Mesothelial cell of epicardium (in vitro differentiated cells): ENCODE data around the gene BAG1. TPM values are rescaled to one million over a fixed set of nuclear protein-coding genes. Genes with fewer than 3 reads are reported as not detected.

Experiments used
- DNase-seq, 2 experiments: peaks; one replicate each; pipeline ENCODE4 v3.0.0; 2021; ENCODE audit warnings: low spot score in 2 of 2; ENCODE audit not compliant: unreplicated experiment in 2 of 2
- H3K27ac Mint-ChIP-seq: 2 replicates; pipeline ENCODE4 v1.8.0; 2021; ENCODE audit warnings: mixed read lengths
- H3K27me3 Mint-ChIP-seq: 2 replicates; pipeline ENCODE4 v1.8.0; 2021; ENCODE audit warnings: low read depth, mixed read lengths
- H3K36me3 Mint-ChIP-seq: 2 replicates; pipeline ENCODE4 v1.8.0; 2021; ENCODE audit warnings: mixed read lengths
- H3K4me1 Mint-ChIP-seq: 2 replicates; pipeline ENCODE4 v1.8.0; 2021; ENCODE audit warnings: mixed read lengths
- H3K4me3 Mint-ChIP-seq: 2 replicates; pipeline ENCODE4 v1.8.0; 2021; ENCODE audit warnings: mild to moderate bottlenecking, moderate library complexity, mixed read lengths
- H3K9me3 Mint-ChIP-seq: 2 replicates; pipeline ENCODE4 v1.8.0; 2021; ENCODE audit warnings: mixed read lengths
- total RNA-seq: library from RNA; stranded (reverse); gene quantifications from 3 replicates; pipeline ENCODE4 v1.2.1, GENCODE V29; 2021
- TF ChIP-seq, protein P1 (sequence below): fragments of 200-600 bp; sonication (generic); IDR thresholded peaks from one replicate; pipeline ENCODE4 v1.5.0; 2021; ENCODE audit warnings: antibody characterized with exemption; ENCODE audit not compliant: unreplicated experiment

The BAG1 gene
- total RNA-seq, 1 donor from 2014 or later: 48.0 TPM

DNA sequence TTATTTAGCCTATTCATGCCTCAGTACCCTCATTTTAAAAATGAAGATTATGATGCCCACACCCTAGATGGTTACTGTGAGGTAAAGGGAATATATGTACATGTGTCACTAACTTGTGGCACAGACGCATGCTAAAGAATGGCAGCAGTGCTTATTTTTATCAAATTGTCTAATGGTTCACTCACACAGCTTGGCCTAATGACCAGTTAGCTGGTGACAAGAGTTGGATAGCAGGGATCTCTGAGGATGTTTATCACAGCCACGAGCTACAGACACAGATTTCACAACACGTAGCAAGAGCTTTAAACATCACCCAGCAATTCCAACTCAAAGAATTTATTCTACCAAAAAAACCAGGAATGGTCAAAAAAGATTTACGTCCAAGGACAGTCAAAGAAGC lies 7.2 kb downstream of the BAG1 start:
- Mint-ChIP-seq H3K27me3 (no peaks in the 10 kb centered on the region), H3K36me3 (peaks cover 36% of the 10 kb centered on the region), H3K4me3 (no peak overlapping the region), H3K9me3 (no peaks in the 10 kb centered on the region), H3K4me1 (no peaks in the 10 kb centered on the region), H3K27ac (no peak overlapping the region)
- TF ChIP-seq, protein P1, sequence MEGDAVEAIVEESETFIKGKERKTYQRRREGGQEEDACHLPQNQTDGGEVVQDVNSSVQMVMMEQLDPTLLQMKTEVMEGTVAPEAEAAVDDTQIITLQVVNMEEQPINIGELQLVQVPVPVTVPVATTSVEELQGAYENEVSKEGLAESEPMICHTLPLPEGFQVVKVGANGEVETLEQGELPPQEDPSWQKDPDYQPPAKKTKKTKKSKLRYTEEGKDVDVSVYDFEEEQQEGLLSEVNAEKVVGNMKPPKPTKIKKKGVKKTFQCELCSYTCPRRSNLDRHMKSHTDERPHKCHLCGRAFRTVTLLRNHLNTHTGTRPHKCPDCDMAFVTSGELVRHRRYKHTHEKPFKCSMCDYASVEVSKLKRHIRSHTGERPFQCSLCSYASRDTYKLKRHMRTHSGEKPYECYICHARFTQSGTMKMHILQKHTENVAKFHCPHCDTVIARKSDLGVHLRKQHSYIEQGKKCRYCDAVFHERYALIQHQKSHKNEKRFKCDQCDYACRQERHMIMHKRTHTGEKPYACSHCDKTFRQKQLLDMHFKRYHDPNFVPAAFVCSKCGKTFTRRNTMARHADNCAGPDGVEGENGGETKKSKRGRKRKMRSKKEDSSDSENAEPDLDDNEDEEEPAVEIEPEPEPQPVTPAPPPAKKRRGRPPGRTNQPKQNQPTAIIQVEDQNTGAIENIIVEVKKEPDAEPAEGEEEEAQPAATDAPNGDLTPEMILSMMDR: no peak
- DNase-seq: no peak

DNA sequence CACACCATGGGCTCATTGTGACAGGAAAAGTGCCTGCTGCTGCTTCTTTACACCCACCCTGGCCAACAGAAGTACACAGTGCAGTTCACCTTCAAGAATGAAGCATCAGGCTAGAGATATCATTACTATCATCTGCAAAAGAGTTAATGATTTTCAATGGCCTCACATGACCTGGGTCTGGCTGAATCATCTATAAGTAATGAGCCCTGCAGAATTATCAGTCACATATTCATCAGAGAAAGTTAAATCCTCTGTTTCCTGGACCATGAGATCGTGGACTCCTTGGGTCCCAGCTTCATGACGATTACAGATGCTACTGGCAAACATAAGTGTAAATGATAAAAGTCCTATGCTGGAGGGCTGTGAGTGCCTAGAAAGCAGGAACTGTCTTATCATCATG lies 8.3 kb downstream of the BAG1 start:
- DNase-seq: no peak
- Mint-ChIP-seq H3K4me3 (no peak overlapping the region), H3K4me1 (no peaks in the 10 kb centered on the region), H3K27me3 (no peaks in the 10 kb centered on the region), H3K36me3 (peaks cover 34% of the 10 kb centered on the region), H3K27ac (no peak overlapping the region), H3K9me3 (no peaks in the 10 kb centered on the region)
- TF ChIP-seq, protein P1: no peak

DNA sequence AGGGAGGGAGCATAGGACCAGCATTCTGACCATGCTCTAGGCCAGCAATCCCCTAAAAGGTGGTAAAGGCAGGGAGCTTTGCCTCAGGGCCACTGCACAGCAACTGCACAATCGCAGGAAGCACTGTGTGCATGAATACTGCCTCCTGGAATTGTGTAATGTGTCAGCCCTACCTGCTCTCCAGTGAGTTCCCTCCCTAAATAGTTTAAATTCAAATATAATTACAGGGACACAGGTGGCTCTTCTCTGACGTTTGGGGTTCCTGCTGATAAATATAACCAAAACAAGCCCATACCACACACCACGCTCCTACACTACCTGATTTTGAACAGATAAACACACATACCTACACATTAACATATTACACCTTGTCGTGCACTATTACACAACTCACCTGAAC lies 9.0 kb downstream of the BAG1 start:
- no peaks in the 10 kb centered on the region for H3K4me1 Mint-ChIP-seq
- H3K27me3 Mint-ChIP-seq: no peaks in the 10 kb centered on the region
- no peaks in the 10 kb centered on the region for H3K9me3 Mint-ChIP-seq
- H3K27ac Mint-ChIP-seq: no peak overlapping the region
- peaks cover 29% of the 10 kb centered on the region for H3K36me3 Mint-ChIP-seq
- no peak overlapping the region for H3K4me3 Mint-ChIP-seq
- no peak for DNase-seq
- TF ChIP-seq, protein P1: no peak

DNA sequence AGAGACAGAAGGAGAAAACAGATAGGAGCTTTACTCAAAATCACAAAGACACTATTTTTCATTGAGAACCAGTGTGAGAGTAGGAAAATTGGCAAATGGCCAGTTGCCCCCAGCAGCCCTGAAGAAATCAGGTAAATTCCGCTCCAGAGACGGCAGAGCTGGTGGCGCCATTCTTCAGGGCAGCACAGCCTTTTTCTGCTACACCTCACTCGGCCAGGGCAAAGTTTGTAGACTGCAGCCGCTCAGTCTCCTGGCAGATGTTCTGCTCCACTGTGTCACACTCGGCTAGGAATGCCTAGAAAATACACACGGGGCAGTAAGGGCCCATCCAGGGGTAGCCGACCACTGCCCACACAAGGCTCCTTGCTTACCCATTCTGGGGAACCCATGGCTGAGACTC lies 9.5 kb downstream of the BAG1 start:
- TF ChIP-seq, protein P1: no peak
- H3K27me3 Mint-ChIP-seq: no peaks in the 10 kb centered on the region
- no peak overlapping the region for H3K4me3 Mint-ChIP-seq
- peaks cover 24% of the 10 kb centered on the region for H3K36me3 Mint-ChIP-seq
- DNase-seq: no peak
- H3K4me1 Mint-ChIP-seq: no peaks in the 10 kb centered on the region
- no peak overlapping the region for H3K27ac Mint-ChIP-seq
- no peaks in the 10 kb centered on the region for H3K9me3 Mint-ChIP-seq

DNA sequence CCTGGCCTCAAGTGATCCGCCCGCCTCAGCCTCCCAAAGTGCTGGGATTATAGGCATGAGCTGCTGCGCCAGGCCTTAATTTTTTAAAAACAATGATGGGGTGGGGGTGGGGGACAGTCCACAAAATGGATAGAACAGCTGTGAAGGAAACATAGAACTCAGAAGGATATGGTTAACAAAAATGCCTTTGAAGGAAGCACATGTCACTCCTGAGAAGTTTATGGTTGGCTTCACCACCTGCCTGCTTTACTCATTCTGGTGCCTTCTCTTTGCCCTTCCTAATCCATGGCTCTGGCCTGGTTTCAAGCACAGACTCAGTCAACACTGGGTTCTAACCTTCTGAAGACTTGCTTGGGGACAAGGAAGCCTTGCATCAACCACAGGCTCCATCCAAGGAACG lies 10.3 kb downstream of the BAG1 start:
- Mint-ChIP-seq H3K36me3 (peaks cover 20% of the 10 kb centered on the region), H3K4me3 (no peak overlapping the region), H3K4me1 (no peaks in the 10 kb centered on the region), H3K27me3 (no peaks in the 10 kb centered on the region), H3K27ac (no peak overlapping the region), H3K9me3 (no peaks in the 10 kb centered on the region)
- DNase-seq: no peak
- TF ChIP-seq, protein P1: no peak

DNA sequence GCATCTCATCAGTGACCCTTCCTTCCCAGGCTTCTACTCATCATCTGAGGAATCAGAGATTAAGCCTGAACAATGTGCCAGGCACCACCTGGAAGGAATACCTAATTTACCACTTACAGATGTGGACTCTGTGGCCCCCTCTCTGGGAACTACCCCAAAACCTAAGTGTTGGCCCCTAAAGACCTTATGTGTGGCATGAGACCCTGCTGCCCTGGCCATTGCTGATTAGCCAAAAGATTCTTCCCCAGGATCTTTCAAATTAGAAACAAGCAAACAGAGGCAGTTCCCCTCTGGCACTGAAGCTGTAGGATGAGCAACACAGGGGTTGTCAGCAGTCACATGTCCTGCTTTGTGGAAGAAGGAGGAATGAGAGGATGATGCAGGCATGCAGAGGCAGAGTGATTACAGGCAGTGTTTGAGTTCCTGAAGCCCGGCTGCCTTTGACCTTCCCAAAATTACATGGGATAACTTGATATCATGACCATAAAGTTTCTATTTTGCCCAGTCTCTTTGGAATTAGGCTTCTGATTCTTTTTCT lies 14.0 kb downstream of the BAG1 start:
- no peaks in the 10 kb centered on the region for H3K9me3 Mint-ChIP-seq
- H3K4me3 Mint-ChIP-seq: no peak overlapping the region
- H3K36me3 Mint-ChIP-seq: peaks cover 14% of the 10 kb centered on the region
- H3K4me1 Mint-ChIP-seq: no peaks in the 10 kb centered on the region
- H3K27ac Mint-ChIP-seq: peak overlapping the region; percentile 56
- TF ChIP-seq, protein P1: no peak
- H3K27me3 Mint-ChIP-seq: no peaks in the 10 kb centered on the region
- no peak for DNase-seq
